Spleen (tissue), 11 donors: ENCODE results near the gene C10orf90. TPM values are rescaled to one million over a fixed set of nuclear protein-coding genes. Genes with fewer than 3 reads are reported as not detected.

Experiments used
- DNase-seq: peaks from one replicate; pipeline ENCODE4 v3.0.0-alpha.2; 2020
- H3K27ac ChIP-seq, 8 donors: fragments of 200-600 bp; sonication (generic) in 7 of 8; 1 replicate in 4 of 8; 2 replicates in 4 of 8; pipeline versions ENCODE4 v1.5.0 to v1.8.0; 2016 to 2021; ENCODE audit warnings: inconsistent platforms in 4 of 8, mild to moderate bottlenecking in 4 of 8, moderate library complexity in 1 of 8
- H3K27me3 ChIP-seq, 7 donors: fragments of 200-600 bp; sonication (generic) in 6 of 7; replicated peaks in 1 of 7; 1 replicate in 4 of 7; 2 replicates in 3 of 7; pipeline versions ENCODE4 v1.5.0 to v1.8.0; 2016 to 2021; ENCODE audit warnings: inconsistent platforms in 3 of 7, mild to moderate bottlenecking in 1 of 7
- H3K36me3 ChIP-seq, 6 donors: fragments of 200-600 bp; sonication (generic) in 5 of 6; 1 replicate in 4 of 6; 2 replicates in 2 of 6; pipeline versions ENCODE4 v1.5.0 to v1.8.0; 2016 to 2021; ENCODE audit warnings: inconsistent platforms in 2 of 6
- H3K4me1 ChIP-seq, 6 donors: fragments of 200-600 bp; sonication (generic) in 5 of 6; 1 replicate in 3 of 6; 2 replicates in 3 of 6; pipeline versions ENCODE4 v1.5.0 to v1.8.0; 2016 to 2021; ENCODE audit warnings: inconsistent platforms in 3 of 6
- H3K4me3 ChIP-seq, 8 donors: fragments of 200-600 bp; sonication (generic) in 7 of 8; 1 replicate in 4 of 8; 2 replicates in 4 of 8; pipeline versions ENCODE4 v1.5.0 to v1.8.0; 2016 to 2021; ENCODE audit warnings: inconsistent platforms in 4 of 8, mild to moderate bottlenecking in 4 of 8, moderate library complexity in 2 of 8
- H3K9me3 ChIP-seq, 8 donors: fragments of 200-600 bp; sonication (generic) in 7 of 8; 1 replicate in 4 of 8; 2 replicates in 4 of 8; pipeline versions ENCODE4 v1.5.0 to v1.8.0; 2016 to 2021; ENCODE audit warnings: inconsistent platforms in 4 of 8
- POLR2A ChIP-seq, 3 donors: fragments of 450-650 bp; IDR thresholded peaks; one replicate each; pipeline ENCODE4 v1.5.1; 2017; ENCODE audit warnings: antibody characterized with exemption in 3 of 3, mild to moderate bottlenecking in 1 of 3
- POLR2AphosphoS5 ChIP-seq, 3 donors: sonication (generic); formaldehyde crosslinking; IDR thresholded peaks; one replicate each; pipeline ENCODE4 v1.5.1; 2017; ENCODE audit warnings: antibody characterized with exemption in 3 of 3
- WGBS, 5 donors: extraction: QIAGEN DNeasy Blood & Tissue Kit in 3 of 5; methylation state at CpG; one replicate each; pipeline versions ENCODE4 v1.1.5 to v1.1.7; 2013 to 2018; 5-methylcytosine and 5-hydroxymethylcytosine counted together
- intact Hi-C: fragments of 100-400 bp; cut with DNase I; formaldehyde crosslinking; loops from one replicate; pipeline ENCODE4 v1.15.0; 2023; ENCODE audit warnings: low total_unique reads
- polyA plus RNA-seq, 3 donors: library from polyadenylated mRNA; stranded (reverse); fragments of 200-250 nt; gene quantifications; one replicate each; pipeline ENCODE4 v1.2.1, GENCODE V29; 2013
- total RNA-seq, 7 donors: library from RNA; depleted of rRNA in 3 of 7; stranded (reverse); fragments of >200 nt in 3 of 7; fragmentation: NEBNext Ultra II Directional in 4 of 7; extraction: Animal tissue kit (Norgen Biotek cat#: 25700) in 4 of 7; gene quantifications; one replicate each; pipeline versions ENCODE4 v1.1.0 to v1.2.1, GENCODE V29; 2016 to 2021
- TF ChIP-seq, protein P1 (sequence below), 11 experiments: fragments of 200-600 bp in 7 of 11; fragments of 450-650 bp in 4 of 11; sonication (generic) in 4 of 11; IDR thresholded peaks in 8 of 11; conservative IDR thresholded peaks in 3 of 11; 1 replicate in 7 of 11; 2 replicates in 4 of 11; pipeline versions ENCODE4 v1.4.0 to v1.8.0; 2016 to 2021; ENCODE audit warnings: antibody characterized with exemption in 11 of 11, inconsistent platforms in 4 of 11, mild to moderate bottlenecking in 1 of 11
- donor health status: healthy with polysubstance abuse.
- donor health status: DM: no; HTN: no; CAD: no; lungs with moderate emphysema.
- donor health status: DM: no; HTN: no; CAD: no.
- donor health status: Bipolar disorder and iron deficiency.
- donor health status: healthy.
- donor health status: DM: no; HTN: no; CAD: no.
- donor health status: DM: yes; HTN: yes; CAD: no.

C10orf90 gene
- total and polyA plus RNA-seq, 10 donors = 0.05 to 0.06 TPM; not detected in 8

DNA sequence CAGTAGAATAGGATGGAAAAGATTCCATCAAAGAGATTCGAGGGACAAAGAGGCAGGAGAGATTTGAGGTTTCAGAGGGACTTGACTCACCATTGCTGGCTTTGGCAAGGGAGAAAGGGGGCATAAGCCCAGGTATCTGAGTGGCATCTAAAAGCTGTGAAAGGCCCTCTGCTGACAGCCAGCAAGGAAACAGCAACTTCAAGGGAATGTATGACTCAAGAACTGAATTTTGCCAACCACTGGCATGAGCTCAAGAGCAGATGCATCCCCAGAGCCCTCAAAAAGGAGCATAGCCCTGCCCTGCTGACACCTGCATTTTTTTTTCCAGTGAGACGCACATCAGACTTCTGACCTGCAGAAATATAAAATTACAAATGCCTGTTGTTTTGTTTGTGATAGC, 262.7 kb downstream of the C10orf90 start:
- Histone ChIP-seq H3K27ac (no peak overlapping the region), H3K4me1 (no peaks in the 10 kb centered on the region), H3K36me3 (no peaks in the 10 kb centered on the region), H3K4me3 (no peak overlapping the region), H3K27me3 (peaks cover 0 to 12% (median 0%) of the 10 kb centered on the region in 7 donors), H3K9me3 (no peaks in the 10 kb centered on the region)
- no peak for DNase-seq
- 66 to 83% (median 74%) methylated on average over 2 of the region's 2 CpGs for WGBS, 5 donors
- TF ChIP-seq, protein P1, sequence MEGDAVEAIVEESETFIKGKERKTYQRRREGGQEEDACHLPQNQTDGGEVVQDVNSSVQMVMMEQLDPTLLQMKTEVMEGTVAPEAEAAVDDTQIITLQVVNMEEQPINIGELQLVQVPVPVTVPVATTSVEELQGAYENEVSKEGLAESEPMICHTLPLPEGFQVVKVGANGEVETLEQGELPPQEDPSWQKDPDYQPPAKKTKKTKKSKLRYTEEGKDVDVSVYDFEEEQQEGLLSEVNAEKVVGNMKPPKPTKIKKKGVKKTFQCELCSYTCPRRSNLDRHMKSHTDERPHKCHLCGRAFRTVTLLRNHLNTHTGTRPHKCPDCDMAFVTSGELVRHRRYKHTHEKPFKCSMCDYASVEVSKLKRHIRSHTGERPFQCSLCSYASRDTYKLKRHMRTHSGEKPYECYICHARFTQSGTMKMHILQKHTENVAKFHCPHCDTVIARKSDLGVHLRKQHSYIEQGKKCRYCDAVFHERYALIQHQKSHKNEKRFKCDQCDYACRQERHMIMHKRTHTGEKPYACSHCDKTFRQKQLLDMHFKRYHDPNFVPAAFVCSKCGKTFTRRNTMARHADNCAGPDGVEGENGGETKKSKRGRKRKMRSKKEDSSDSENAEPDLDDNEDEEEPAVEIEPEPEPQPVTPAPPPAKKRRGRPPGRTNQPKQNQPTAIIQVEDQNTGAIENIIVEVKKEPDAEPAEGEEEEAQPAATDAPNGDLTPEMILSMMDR (IDR thresholded peaks at IDR 0.05 in 8 of 11, conservative IDR thresholded peaks at IDR 0.05 in 3 of 11) = no peak
- TF ChIP-seq POLR2AphosphoS5 (IDR thresholded peaks at IDR 0.05) (no peak), POLR2A (IDR thresholded peaks at IDR 0.05) (no peak)
- intact Hi-C loops = no loop called here

DNA sequence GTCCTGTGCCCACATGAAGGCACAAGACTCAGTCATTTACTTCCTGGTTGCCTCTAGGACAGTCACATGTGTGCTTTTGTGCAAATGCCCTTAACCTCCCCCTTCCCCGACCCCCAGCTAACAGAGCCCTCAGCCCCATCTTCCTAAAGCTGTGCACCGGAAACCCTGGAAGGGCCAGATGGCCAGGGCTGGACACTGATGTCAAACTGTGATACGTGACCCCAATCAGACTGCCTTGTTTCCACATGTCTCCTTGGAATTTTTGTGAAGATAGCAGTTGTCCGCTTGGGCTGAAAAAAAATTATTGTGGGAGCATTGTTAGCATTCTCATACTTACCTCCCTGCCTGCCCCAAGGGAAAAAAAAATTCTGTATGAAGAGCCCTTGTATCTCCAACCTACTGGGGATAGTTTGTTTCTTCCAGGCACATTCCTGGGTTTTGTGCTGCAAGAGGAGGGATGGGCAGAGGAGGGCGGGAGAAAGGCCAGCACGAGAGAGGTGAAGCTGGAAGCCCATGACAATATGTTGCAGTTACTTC, 265.2 kb downstream of the C10orf90 start:
- TF ChIP-seq, protein P1 (IDR thresholded peaks at IDR 0.05 in 8 of 11, conservative IDR thresholded peaks at IDR 0.05 in 3 of 11) = no peak
- TF ChIP-seq POLR2AphosphoS5 (IDR thresholded peaks at IDR 0.05) (no peak), POLR2A (IDR thresholded peaks at IDR 0.05) (no peak)
- Histone ChIP-seq H3K27ac (no peak overlapping the region), H3K4me3 (no peak overlapping the region), H3K27me3 (peaks cover 0 to 7% (median 0%) of the 10 kb centered on the region in 7 donors), H3K36me3 (no peaks in the 10 kb centered on the region), H3K4me1 (no peaks in the 10 kb centered on the region), H3K9me3 (no peaks in the 10 kb centered on the region)
- intact Hi-C loops = no loop called here
- WGBS, 5 donors = 65 to 82% (median 79%) methylated on average over 6 of the region's 6 CpGs
- DNase-seq = no peak

DNA sequence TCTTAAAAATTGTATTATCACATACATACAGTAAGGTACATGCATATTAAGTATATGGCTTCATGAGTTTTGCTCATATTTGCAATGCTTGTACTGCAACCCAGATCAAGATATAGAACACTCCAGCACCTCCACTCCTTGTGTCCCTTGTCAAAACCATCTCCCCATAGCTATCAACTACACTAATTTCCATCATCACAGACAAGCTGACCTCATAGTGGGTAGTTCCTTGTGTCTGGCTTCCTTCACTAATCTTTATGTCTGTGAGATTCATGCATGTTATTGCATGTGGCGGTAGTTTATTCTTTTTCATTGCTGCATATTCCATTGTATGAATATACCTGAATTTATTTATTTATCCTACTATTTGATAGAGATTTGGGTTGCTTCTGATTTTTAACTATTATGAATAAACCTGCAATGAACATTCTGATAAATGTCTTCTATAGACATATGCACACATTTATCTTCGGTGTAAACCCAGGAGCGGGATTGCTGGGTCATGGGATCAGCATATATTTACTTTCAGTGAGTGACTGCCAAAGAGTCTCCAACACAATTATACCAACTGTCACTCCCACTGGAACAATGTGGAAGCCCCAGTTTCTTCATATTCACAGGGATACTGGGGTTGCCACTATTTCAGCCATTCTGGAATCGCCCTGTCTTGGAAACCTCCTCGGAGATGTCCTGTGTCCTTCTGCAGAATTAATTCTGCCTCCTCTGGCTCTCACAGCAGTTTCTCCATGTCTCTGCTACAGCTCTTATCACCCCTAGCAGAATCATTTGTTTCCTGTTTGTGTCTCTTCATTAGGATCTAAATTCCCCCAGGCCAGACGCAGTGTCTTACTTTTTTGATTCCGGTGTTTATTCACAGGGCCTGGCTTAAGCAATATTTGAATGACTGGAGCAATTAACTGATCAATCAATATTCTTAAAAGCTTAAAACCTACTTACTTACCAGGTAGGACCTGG, 267.5 kb downstream of the C10orf90 start:
- 59 to 67% (median 61%) methylated on average over 7 of the region's 7 CpGs for WGBS, 5 donors
- H3K9me3 ChIP-seq = no peaks in the 10 kb centered on the region

More for the DNA sequence above, 267.5 kb downstream of the C10orf90 start:
- no peak overlapping the region for H3K27ac ChIP-seq
- TF ChIP-seq, protein P1 (IDR thresholded peaks at IDR 0.05 in 8 of 11, conservative IDR thresholded peaks at IDR 0.05 in 3 of 11) = no peak
- no peak for TF ChIP-seq POLR2A (IDR thresholded peaks at IDR 0.05)
- no peak for TF ChIP-seq POLR2AphosphoS5 (IDR thresholded peaks at IDR 0.05)
- intact Hi-C loops = no loop called here
- no peaks in the 10 kb centered on the region for H3K27me3 ChIP-seq
- no peaks in the 10 kb centered on the region for H3K4me1 ChIP-seq
- no peak for DNase-seq
- H3K4me3 ChIP-seq = no peak overlapping the region
- no peaks in the 10 kb centered on the region for H3K36me3 ChIP-seq
